HG03045 (cell line): ENCODE data around the gene SYNPR.
A peak's percentile ranks its signal among the peaks of the same experiment; 100 is the strongest.

Source experiments
- ATAC-seq: cut with Tn5 transposase; IDR thresholded peaks from one replicate; pipeline ENCODE4 v1.9.1; 2021; ENCODE audit warnings: mild to moderate bottlenecking, moderate library complexity; ENCODE audit not compliant: unreplicated experiment

Gene SYNPR

GRCh38 chr3:63303238-63303637, 25.1 kb downstream of the SYNPR start:
- ATAC-seq: no peak

DNA sequence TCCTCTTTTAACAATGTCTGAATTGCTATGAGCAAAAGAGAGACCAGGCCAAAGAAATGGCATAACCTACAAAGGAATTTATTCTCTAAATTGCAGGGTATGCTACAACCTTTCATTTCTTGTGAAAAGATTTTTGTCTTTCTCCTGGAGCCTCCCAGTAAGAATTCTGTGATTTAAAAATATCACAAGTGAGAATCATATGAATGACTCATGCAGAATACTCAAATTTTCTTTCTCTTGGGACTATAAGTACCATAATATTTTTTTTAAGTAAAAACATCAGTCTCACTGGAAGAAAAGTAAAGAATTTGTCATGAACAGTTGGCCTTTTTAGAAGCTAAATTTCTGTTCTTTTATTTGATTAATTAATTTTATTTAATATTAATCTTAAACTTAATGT, 26.3 kb downstream of the SYNPR start:
- ATAC-seq: no peak

GRCh38 chr3:63308072-63308471, 30.0 kb downstream of the SYNPR start:
- no peak for ATAC-seq

GRCh38 chr3:63309768-63310167, 31.7 kb downstream of the SYNPR start:
- no peak for ATAC-seq

- no peak for ATAC-seq
Observed at GRCh38 chr3:63323766-63324165, 45.7 kb downstream of the SYNPR start.

DNA sequence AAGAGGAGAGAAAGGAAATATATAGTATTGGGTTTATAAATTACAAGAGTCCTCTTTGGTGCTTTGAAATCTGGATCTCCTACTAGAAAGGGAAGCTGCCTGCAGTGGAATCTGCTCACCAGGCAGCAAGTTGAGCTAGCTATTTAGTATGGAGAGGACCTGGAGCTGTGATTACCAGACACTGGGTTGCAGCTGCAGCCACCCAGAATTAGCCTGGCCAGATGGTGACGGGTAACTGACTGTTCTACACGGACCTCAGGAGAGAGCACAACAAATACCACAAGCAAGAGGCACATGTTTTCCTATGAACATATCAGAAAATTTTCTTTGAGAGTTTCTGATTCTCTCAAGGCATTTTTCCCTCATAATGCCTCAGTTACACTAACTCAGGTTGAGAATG, 46.5 kb downstream of the SYNPR start:
- ATAC-seq: no peak

- no peak for ATAC-seq
Observed at GRCh38 chr3:63325386-63325785, 47.3 kb downstream of the SYNPR start.

GRCh38 chr3:63328365-63328764, 50.3 kb downstream of the SYNPR start:
- ATAC-seq: no peak

DNA sequence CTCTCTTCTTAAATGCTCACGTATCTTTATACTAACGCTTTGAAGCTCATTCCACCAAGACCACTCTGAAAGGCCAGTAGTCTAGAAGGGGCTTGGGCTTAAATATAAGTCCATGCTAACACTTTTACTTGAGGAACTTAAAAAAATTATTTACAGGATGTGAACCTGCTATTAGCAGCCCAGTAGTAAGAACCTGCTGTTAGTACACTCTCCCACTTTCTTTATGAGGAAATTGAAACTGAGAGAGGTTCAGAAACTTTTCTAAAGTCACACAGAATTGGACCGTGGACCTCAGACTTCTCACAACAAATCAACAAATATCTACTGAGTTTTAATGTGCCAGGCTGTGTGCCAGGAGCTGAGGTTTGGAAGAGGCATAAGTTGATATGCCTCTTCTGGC, 53.4 kb downstream of the SYNPR start:
- ATAC-seq: no peak

DNA sequence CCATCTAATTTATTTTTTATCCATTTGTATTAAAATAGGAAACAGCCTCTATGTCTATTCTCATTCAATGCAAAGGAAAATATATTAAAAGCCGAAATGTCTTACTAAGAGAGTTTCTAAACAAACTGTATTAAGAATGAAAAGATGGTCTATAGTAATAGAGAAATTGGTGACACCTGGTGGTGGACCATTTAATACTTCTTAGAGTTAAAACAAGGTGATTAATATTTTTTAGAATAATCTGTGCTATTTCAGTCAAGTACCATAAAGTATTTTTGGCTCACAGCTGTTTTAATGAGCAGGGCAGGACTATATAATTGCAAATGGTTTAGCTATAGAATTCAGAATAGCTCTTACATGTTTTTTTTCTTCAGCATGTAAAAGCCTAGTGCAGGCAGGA, 55.7 kb downstream of the SYNPR start:
- no peak for ATAC-seq

GRCh38 chr3:63338351-63338750, 60.2 kb downstream of the SYNPR start:
- no peak for ATAC-seq

DNA sequence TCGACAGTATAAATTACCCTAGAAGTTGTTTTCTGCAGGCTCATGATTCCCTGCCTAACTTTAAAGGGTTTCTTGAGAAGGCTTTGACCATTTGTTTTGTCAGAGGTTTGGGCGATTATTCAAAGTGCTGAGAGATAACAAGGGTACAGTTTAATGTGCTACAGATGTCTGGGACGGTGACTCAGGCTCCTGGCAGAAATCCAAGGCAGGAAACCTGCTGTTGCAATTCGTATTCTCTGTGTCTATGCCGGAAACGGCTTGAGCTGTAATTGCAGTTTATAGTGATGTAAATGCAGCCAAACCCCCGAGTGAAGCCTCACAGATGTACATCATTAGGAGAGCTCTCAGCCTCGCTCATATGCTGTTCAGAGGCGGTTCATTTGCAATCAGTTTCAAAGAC, 65.6 kb downstream of the SYNPR start:
- no peak for ATAC-seq

DNA sequence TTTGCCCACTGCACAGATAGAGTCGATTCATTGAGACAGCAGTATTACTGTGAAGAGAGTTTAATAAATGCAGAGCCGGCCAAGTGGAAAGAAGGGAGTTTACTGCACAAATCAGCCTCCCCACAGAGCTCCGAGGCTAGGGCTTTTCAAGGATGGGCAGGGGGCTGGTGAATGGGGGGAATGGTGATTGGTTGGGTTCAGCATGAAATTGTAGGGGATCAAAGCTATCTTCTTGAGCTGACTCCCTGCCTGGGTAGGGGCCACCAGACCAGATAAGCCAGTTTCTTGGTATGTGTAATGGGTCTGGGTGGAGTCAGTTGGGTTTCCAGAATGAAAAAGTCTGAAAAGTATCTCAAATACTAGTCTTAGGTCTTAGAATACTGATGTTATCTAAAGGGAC, 66.6 kb downstream of the SYNPR start:
- no peak for ATAC-seq

GRCh38 chr3:63349583-63350573, 71.8 kb downstream of the SYNPR start:
- ATAC-seq: peak; percentile 71

GRCh38 chr3:63351159-63352007, 73.3 kb downstream of the SYNPR start:
- no peak for ATAC-seq

- ATAC-seq: no peak
Observed at GRCh38 chr3:63352008-63352279, 73.8 kb downstream of the SYNPR start.

DNA sequence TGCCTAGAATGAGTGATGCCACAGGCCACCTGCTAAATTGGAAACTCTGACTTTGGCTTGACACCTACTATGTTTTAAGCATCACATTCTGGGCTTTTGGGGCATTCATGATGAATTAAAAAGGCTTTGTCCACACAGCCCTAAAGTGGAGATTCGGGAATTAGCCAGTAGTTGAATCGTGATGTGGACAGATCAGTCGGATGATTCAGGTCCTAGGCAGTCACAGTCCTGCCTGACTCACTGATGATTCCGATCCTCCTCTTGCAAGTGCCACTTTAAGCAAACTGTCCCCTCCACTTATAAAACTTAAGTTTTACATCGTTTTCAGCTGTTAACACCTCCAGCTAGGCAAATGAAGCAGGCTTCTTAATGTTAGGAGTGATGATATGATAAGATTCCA, 75.3 kb downstream of the SYNPR start:
- no peak for ATAC-seq

GRCh38 chr3:63354160-63354559, 76.1 kb downstream of the SYNPR start:
- no peak for ATAC-seq

GRCh38 chr3:63355809-63356208, 77.7 kb downstream of the SYNPR start:
- no peak for ATAC-seq

DNA sequence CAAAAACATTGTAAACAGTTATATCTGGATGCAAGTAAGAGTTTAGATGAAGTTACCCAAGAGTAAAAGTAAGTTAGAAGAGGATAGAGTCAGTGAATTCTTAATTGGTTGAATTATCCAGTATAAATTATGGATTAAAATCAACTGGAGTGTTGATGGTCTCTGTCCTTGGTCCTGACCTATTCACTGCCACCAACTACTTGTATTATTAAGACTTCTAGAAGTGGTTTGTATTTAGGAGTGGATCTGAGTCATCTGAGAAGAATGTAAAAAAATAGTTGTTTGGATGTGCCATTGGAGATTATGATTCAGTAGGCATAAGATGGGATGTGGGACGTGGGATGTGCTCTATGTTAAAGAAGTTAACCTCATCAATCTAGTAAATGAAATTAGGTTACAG, 86.4 kb downstream of the SYNPR start:
- ATAC-seq: no peak

DNA sequence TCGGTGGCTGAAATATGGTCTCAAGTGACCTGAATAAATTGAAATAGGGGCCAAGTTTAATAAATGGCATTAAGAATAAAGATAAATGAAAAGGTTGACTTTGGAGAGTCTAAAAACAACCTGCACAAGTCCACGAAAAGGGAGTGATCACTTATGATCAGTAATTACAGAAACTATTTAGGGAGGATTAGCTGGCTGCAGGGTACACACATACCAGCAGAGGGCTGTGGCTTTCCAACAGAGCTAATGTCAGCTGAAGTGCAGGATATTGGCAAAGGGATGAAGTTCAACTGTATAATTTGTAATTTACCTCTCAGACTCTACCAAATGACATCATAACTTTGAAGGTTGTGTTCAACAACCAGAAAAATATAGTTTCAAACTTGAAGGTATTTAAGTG, 86.8 kb downstream of the SYNPR start:
- ATAC-seq: no peak

DNA sequence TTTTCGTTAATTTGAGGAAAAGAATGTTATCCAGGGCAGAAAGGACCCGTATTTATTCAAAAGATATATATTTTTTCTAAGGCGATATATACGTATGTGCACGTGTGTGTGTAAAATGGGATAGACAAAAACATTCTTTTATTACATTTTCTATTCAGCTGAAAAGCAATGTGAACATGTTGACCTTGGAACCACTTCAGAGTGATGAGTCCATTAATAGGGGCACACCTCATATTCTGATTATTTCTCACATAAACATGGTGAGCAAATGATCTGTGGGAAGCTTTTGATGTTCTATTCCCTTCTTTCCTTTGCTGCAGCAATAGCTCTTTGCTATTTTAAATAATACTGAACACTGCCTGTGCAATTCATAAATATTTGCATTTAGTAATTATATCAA, 87.6 kb downstream of the SYNPR start:
- no peak for ATAC-seq
